Thoracic aorta (tissue), 2 donors: ENCODE measurements around the gene U2AF2. TPM values are rescaled to one million over a fixed set of nuclear protein-coding genes. Genes with fewer than 3 reads are reported as not detected.

ENCODE experiments used
- ATAC-seq: fragments of 150-250 bp; one replicate; pipeline ENCODE4 v1.8.0; 2017; ENCODE audit warnings: low read depth; ENCODE audit not compliant: insufficient number of reproducible peaks, low FRiP score
- DNase-seq: peaks from one replicate; pipeline ENCODE4 v3.0.0-alpha.2; 2020; ENCODE audit warnings: low spot score
- H3K27ac ChIP-seq, 2 donors: fragments of 200-600 bp; sonication (generic); 1 replicate in 1 of 2; 2 replicates in 1 of 2; pipeline ENCODE4 v1.5.1; 2016; ENCODE audit warnings: mild to moderate bottlenecking in 2 of 2, moderate library complexity in 2 of 2
- H3K27me3 ChIP-seq: fragments of 200-600 bp; sonication (generic); replicated peaks from 2 replicates; pipeline ENCODE4 v1.6.0; 2016; ENCODE audit warnings: mild to moderate bottlenecking; ENCODE audit not compliant: insufficient read depth
- H3K36me3 ChIP-seq: fragments of 200-600 bp; sonication (generic); one replicate; pipeline ENCODE4 v1.5.1; 2016
- H3K4me1 ChIP-seq, 2 donors: fragments of 200-600 bp; sonication (generic); 1 replicate in 1 of 2; 2 replicates in 1 of 2; pipeline versions ENCODE4 v1.5.1 to v1.6.0; 2016; ENCODE audit warnings: low read depth in 2 of 2, mild to moderate bottlenecking in 1 of 2; ENCODE audit not compliant: control insufficient read depth in 1 of 2
- H3K4me3 ChIP-seq: fragments of 200-600 bp; sonication (generic); 2 replicates; pipeline ENCODE4 v1.5.1; 2016; ENCODE audit warnings: mild to moderate bottlenecking
- H3K9me3 ChIP-seq: fragments of 200-600 bp; sonication (generic); 2 replicates; pipeline ENCODE4 v1.5.1; 2016
- total RNA-seq, 2 donors: library from RNA; depleted of rRNA; stranded (reverse); fragments of >200 nt; gene quantifications; one replicate each; pipeline versions ENCODE4 v1.1.0 to v1.2.3, GENCODE V29; 2016
- TF ChIP-seq, protein P1 (sequence below): fragments of 200-600 bp; sonication (generic); IDR thresholded peaks from one replicate; pipeline ENCODE4 v1.5.1; 2019; ENCODE audit warnings: antibody characterized with exemption

The U2AF2 gene
- total RNA-seq, 2 donors from 2014 or later, result 77.3 to 106 TPM

DNA sequence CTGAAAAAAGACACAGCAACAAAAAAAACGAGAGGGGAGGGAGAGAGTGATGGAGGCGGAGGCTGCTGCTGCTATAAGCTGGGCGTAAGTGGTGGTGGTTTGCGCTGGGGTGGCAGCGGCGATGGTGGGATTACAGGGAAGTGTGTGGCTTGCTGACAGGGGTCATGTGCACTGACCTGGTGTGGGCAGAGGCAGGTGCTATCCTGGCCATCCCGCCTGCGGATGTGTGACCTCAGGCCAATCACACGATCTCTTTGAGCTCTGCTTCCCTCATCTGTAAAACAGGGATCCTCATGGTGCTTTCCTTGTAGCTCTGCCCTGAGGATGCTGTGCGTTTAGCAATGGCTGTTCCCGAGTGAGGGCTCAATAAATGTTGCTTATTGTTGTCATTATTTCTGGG is 17.3 kb upstream of the U2AF2 start:
- no peak overlapping the region for H3K27ac ChIP-seq
- H3K4me1 ChIP-seq, result peaks cover 53 to 60% of the 10 kb centered on the region in 2 donors
- no peaks in the 10 kb centered on the region for H3K27me3 ChIP-seq
- H3K9me3 ChIP-seq, result no peaks in the 10 kb centered on the region
- ATAC-seq, result no peak
- DNase-seq, result no peak
- H3K36me3 ChIP-seq, result peaks cover 4% of the 10 kb centered on the region
- TF ChIP-seq, protein P1, sequence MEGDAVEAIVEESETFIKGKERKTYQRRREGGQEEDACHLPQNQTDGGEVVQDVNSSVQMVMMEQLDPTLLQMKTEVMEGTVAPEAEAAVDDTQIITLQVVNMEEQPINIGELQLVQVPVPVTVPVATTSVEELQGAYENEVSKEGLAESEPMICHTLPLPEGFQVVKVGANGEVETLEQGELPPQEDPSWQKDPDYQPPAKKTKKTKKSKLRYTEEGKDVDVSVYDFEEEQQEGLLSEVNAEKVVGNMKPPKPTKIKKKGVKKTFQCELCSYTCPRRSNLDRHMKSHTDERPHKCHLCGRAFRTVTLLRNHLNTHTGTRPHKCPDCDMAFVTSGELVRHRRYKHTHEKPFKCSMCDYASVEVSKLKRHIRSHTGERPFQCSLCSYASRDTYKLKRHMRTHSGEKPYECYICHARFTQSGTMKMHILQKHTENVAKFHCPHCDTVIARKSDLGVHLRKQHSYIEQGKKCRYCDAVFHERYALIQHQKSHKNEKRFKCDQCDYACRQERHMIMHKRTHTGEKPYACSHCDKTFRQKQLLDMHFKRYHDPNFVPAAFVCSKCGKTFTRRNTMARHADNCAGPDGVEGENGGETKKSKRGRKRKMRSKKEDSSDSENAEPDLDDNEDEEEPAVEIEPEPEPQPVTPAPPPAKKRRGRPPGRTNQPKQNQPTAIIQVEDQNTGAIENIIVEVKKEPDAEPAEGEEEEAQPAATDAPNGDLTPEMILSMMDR, result no peak
- no peak overlapping the region for H3K4me3 ChIP-seq

DNA sequence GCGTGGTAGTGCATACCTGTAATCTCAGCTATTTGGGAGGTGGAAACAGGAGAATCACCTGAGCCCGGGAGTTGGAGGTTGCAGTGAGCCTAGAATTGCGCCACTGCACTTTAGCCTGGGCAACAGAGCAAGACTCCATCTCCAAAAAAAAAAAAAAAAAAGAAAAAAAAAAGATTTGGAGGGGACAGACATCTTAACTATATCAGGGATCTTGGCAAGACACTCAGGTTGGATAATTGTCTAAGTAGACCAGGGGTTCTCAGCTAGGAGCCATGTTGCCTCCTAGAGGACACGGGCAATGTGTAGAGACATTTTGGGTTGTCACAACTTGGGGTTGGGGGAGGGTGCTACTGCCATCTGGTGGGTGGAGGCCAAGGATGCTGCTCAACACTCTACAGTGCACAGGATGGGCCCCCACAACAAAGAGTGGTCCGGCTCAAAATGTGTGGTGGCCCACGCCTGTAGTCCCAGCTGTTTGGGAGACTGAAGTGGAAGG is 15.9 kb upstream of the U2AF2 start:
- DNase-seq, result no peak
- Histone ChIP-seq H3K9me3 (no peaks in the 10 kb centered on the region), H3K27ac (no peak overlapping the region), H3K36me3 (peaks cover 4% of the 10 kb centered on the region), H3K4me1 (peaks cover 60 to 65% of the 10 kb centered on the region in 2 donors), H3K27me3 (no peaks in the 10 kb centered on the region), H3K4me3 (no peak overlapping the region)
- ATAC-seq, result no peak
- TF ChIP-seq, protein P1, result peak; percentile 11

DNA sequence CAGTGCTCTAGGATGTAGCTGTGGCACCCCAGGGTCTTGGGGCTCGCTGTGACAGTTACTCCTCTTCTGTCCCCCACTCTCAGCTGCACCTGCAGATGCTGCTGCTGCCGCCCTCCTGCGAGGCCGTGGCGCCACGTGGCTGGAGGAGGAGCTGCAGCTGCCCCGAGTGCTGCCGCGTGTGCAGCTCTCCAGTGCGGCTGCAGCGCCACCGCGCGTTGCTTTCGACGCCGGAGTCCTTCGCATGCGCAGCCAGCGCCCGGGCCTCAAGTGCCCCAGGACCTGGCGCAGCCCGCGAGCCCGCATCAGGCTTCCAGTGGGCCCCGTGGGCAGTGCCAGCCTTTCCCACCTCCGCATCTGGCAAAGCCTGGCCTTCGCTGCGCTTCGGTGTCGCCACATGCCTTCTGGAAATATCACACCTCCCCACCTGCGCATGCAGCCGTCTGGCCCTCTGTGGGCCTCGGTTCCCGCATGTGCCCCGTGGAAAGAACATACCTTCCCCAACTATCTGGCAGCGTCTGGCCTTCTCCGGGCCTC is 14.7 kb upstream of the U2AF2 start:
- ATAC-seq, result no peak
- Histone ChIP-seq H3K4me3 (peak overlapping the region; percentile 96), H3K27ac (peak overlapping the region; percentile 89 to 92), H3K27me3 (no peaks in the 10 kb centered on the region), H3K36me3 (peaks cover 6% of the 10 kb centered on the region), H3K4me1 (peaks cover 64 to 71% of the 10 kb centered on the region in 2 donors), H3K9me3 (no peaks in the 10 kb centered on the region)
- no peak for DNase-seq
- TF ChIP-seq, protein P1, result peak; percentile 52

DNA sequence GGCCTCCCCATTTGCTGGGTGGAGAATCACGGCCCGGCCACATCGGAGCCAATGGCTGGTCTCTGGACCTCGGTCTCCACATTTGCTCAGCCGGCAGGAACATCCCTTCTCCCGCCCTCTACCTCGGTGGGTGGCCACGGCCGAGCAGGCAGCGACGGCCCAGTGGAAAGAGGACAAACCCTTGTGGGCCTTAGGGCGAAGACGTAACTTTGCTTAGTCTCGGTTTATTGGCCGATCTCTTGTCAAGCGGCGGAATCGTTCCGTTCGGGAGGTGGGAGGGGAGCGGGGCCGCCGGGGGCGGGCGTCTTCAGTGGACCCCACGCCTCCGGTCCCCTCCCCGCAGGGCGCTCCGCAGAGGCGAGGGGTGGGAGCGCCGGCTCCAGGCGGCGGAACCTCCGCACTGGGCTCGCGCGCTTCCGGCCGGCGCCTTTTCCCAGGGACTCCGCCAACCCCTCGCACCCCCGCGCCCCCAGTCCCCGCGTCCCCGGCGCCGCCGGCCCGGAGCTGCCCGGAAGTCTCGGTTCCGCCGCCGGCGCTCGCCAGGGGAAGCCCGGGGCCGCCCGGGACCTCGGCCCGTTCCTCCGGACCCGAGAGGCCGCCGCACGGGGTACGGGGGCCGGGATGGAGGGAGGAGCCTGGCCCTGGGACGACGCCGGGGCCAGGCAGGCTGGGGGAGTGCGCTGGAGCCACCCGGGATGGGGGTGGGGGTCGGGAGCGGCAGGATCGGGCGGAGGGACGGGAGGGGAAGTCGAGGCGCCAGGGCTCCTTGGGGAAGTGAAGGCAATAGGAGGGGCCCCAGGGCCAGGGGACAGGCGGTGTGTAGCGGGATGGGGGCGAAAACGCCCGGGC is 14.0 kb upstream of the U2AF2 start, which contains the start of gene ZNF580:
Gene ZNF580 (plus strand): TSS at position 426 of the 849 bp plus-strand sequence. CDS start 1,507 bp downstream, outside the sequence.
- peaks cover 62 to 69% of the 10 kb centered on the region in 2 donors for H3K4me1 ChIP-seq
- peak; percentile 25 for ATAC-seq
- TF ChIP-seq, protein P1, result no peak

More for the DNA sequence above, 14.0 kb upstream of the U2AF2 start, which contains the start of gene ZNF580:
- peak within 1 kb of the TSS; percentile 89 to 92 for H3K27ac ChIP-seq
- peak within 1 kb of the TSS; percentile 96 for H3K4me3 ChIP-seq
- H3K36me3 ChIP-seq, result peaks cover 10% of the 10 kb centered on the region
- no peaks in the 10 kb centered on the region for H3K9me3 ChIP-seq
- H3K27me3 ChIP-seq, result no peaks in the 10 kb centered on the region
- DNase-seq, result no peak
